K562 (cell line): Measurements from ENCODE around the gene CNOT1. TPM values are rescaled to one million over a fixed set of nuclear protein-coding genes. Genes with fewer than 3 reads are reported as not detected.

Experiments used
- ATAC-seq: fragments of 200-7000 bp; cut with Tn5 transposase; 3 replicates; pipeline ENCODE4 v1.9.1; 2020; ENCODE audit warnings: moderate library complexity
- BruUV-seq: library from RNA; stranded (reverse); fragments of 400-500 nt; replicated peaks from 2 replicates; lab custom pipeline; 2021; lab: Mats Ljungman, UMichigan
- CTCF ChIA-PET: fragments of 300-600 bp; formaldehyde crosslinking; extraction: SDS; loops from one replicate; lab custom pipeline; 2021; ENCODE audit warnings: low intra/inter-chr PET ratio; lab: Yijun Ruan, JAX
- POLR2A ChIA-PET: fragments of 300-600, 350-650 bp; sonication (Branson Sonifier 250); formaldehyde crosslinking; extraction: SDS; loops from one replicate; lab custom pipeline; 2021; ENCODE audit warnings: antibody characterized with exemption, inconsistent platforms; lab: Yijun Ruan, JAX
- DNase-seq, 4 experiments: peaks; one replicate each; pipeline versions ENCODE4 v3.0.0 to v3.0.0-alpha.2; 2011 to 2018; ENCODE audit warnings: low spot score in 3 of 4, mixed read lengths in 3 of 4; ENCODE audit errors: extremely low read depth in 1 of 4
- FAIRE-seq: peaks from 2 replicates; lab custom pipeline; 2011; peaks lifted over from hg19 to GRCh38; lab: Jason Lieb, UNC
- H2AFZ ChIP-seq: 2 replicates; pipeline ENCODE4 v1.6.0; 2011; ENCODE audit warnings: low read depth, low read length, control low read depth, inconsistent platforms
- H3K27ac ChIP-seq: fragments of 200-600 bp; 3 replicates; pipeline ENCODE4 v1.8.0; 2011; ENCODE audit warnings: low read depth, mild to moderate bottlenecking, control low read depth, inconsistent platforms, low read length, moderate library complexity, mixed read lengths; ENCODE audit errors: extremely low read depth
- H3K27me3 ChIP-seq, 2 experiments: fragments of 300-600 bp in 1 of 2; 2 replicates in 1 of 2; 3 replicates in 1 of 2; pipeline versions ENCODE4 v1.6.0 to v1.8.0; 2011; ENCODE audit warnings: inconsistent platforms in 2 of 2, low read length in 2 of 2, mild to moderate bottlenecking in 1 of 2, mixed read lengths in 1 of 2, moderate library complexity in 1 of 2; ENCODE audit not compliant: control insufficient read depth in 2 of 2, insufficient read depth in 2 of 2
- H3K36me3 ChIP-seq: fragments of 300-600 bp; 3 replicates; pipeline ENCODE4 v1.8.0; 2011; ENCODE audit warnings: mild to moderate bottlenecking, low read length, inconsistent platforms; ENCODE audit not compliant: control insufficient read depth, insufficient read depth
- H3K4me1 ChIP-seq, 2 experiments: fragments of 200-600 bp in 1 of 2; replicated peaks in 1 of 2; 2 replicates in 1 of 2; 3 replicates in 1 of 2; pipeline versions ENCODE4 v1.5.1 to v1.8.0; 2011; ENCODE audit warnings: inconsistent platforms in 2 of 2, low read length in 2 of 2, mild to moderate bottlenecking in 1 of 2, mixed read lengths in 1 of 2, moderate library complexity in 1 of 2; ENCODE audit not compliant: control insufficient read depth in 2 of 2, insufficient read depth in 2 of 2
- H3K4me2 ChIP-seq: 2 replicates; pipeline ENCODE4 v1.6.1; 2011; ENCODE audit warnings: low read length, control low read depth, inconsistent platforms, mixed read lengths; ENCODE audit not compliant: insufficient read depth
- H3K4me3 ChIP-seq: fragments of 200-600 bp; sonication (generic), shearing (Covaris generic); 2 replicates; pipeline ENCODE4 v1.5.1; 2016; ENCODE audit warnings: control low read depth, inconsistent platforms
- H3K79me2 ChIP-seq: fragments of 200-600 bp; 3 replicates; pipeline ENCODE4 v1.8.0; 2011; ENCODE audit warnings: low read length, inconsistent platforms; ENCODE audit not compliant: control insufficient read depth, insufficient read depth
- H3K9ac ChIP-seq, 2 experiments: 2 replicates each; pipeline versions ENCODE4 v1.6.0 to v1.6.1; 2011; ENCODE audit warnings: low read depth in 2 of 2, low read length in 2 of 2, control low read depth in 1 of 2, inconsistent platforms in 1 of 2, mild to moderate bottlenecking in 1 of 2, mixed read lengths in 1 of 2; ENCODE audit not compliant: insufficient read depth in 1 of 2
- H3K9me1 ChIP-seq: one replicate; pipeline ENCODE4 v1.6.0; 2011; ENCODE audit warnings: inconsistent platforms, mild to moderate bottlenecking, low read length, moderate library complexity; ENCODE audit not compliant: control insufficient read depth, insufficient read depth
- H3K9me3 ChIP-seq: replicated peaks from 2 replicates; pipeline ENCODE4 v1.5.1; 2011; ENCODE audit warnings: low read depth, low read length, inconsistent platforms; ENCODE audit not compliant: control insufficient read depth, insufficient read depth
- H4K20me1 ChIP-seq: replicated peaks from 2 replicates; pipeline ENCODE4 v1.6.1; 2011; ENCODE audit warnings: low read length, inconsistent platforms, mixed read lengths; ENCODE audit not compliant: control insufficient read depth, insufficient read depth
- BCOR ChIP-seq: fragments of 450-650 bp; IDR thresholded peaks from 2 replicates; pipeline ENCODE4 v1.6.1; 2016
- BRD9 ChIP-seq: fragments of 450-650 bp; IDR thresholded peaks from 2 replicates; pipeline ENCODE4 v1.6.1; 2018; ENCODE audit warnings: low read depth; ENCODE audit not compliant: partially characterized antibody
- DMBX1 ChIP-seq: fragments of 250-450 bp; sonication (Bioruptor Pico); IDR thresholded peaks from 2 replicates; pipeline ENCODE4 v1.8.0; 2022; ENCODE audit warnings: inconsistent platforms, mild to moderate bottlenecking, moderate library complexity, borderline replicate concordance
- GABPA ChIP-seq: fragments of 200-800 bp; sonication (Bioruptor generic); conservative IDR thresholded peaks from 2 replicates; pipeline ENCODE4 v1.6.1; 2016; ENCODE audit warnings: low read depth, missing genetic modification characterization, missing compliant biosample characterization
- GATA2 ChIP-seq: sonication (generic); formaldehyde crosslinking; IDR thresholded peaks from 2 replicates; pipeline ENCODE4 v1.4.0; 2020; ENCODE audit warnings: mild to moderate bottlenecking, missing genetic modification reagents
- ILK ChIP-seq: fragments of 450-650 bp; IDR thresholded peaks from 2 replicates; pipeline ENCODE4 v1.6.1; 2016; ENCODE audit warnings: missing genetic modification characterization, low read depth, mild to moderate bottlenecking, missing compliant biosample characterization, moderate library complexity, borderline replicate concordance
- KDM1A ChIP-seq, 2 experiments: fragments of 450-650 bp; IDR thresholded peaks; 2 replicates each; pipeline ENCODE4 v1.6.1; 2016; ENCODE audit warnings: mild to moderate bottlenecking in 2 of 2
- NCOA2 ChIP-seq, 2 experiments: fragments of 450-650 bp; IDR thresholded peaks; 2 replicates each; pipeline ENCODE4 v1.6.1; 2018; ENCODE audit warnings: mild to moderate bottlenecking in 2 of 2, moderate library complexity in 1 of 2; ENCODE audit not compliant: partially characterized antibody in 2 of 2
- TAF1 ChIP-seq: IDR thresholded peaks from 2 replicates; pipeline ENCODE4 v1.6.1; 2011; ENCODE audit warnings: mild to moderate bottlenecking, low read length, moderate library complexity; ENCODE audit not compliant: insufficient read depth, control insufficient read depth, severe bottlenecking; ENCODE audit errors: extremely low read depth
- ZFP36 ChIP-seq: fragments of 150-350 bp; IDR thresholded peaks from 2 replicates; pipeline ENCODE4 v1.6.1; 2018; ENCODE audit warnings: low read length, low read depth; ENCODE audit not compliant: partially characterized antibody
- ZKSCAN1 ChIP-seq: fragments of 150-350 bp; IDR thresholded peaks from 2 replicates; pipeline ENCODE4 v1.6.1; 2016; ENCODE audit warnings: low read depth, low read length
- ZNF384 ChIP-seq: IDR thresholded peaks from 2 replicates; pipeline ENCODE4 v1.6.1; 2012; ENCODE audit warnings: low read depth, low read length, improper control_type of control experiment
- ZNF707 ChIP-seq: fragments of 250-450 bp; sonication (Bioruptor Pico); conservative IDR thresholded peaks from 2 replicates; pipeline ENCODE4 v1.8.0; 2022; ENCODE audit warnings: inconsistent platforms, mild to moderate bottlenecking, moderate library complexity
- ZNF830 ChIP-seq: fragments of 250-450 bp; sonication (Bioruptor Pico); IDR thresholded peaks from 2 replicates; pipeline ENCODE4 v1.5.0; 2021; ENCODE audit warnings: mild to moderate bottlenecking
- WGBS: fragments of 100-300 bp; shearing (Covaris generic); methylation state at CpG from one replicate; pipeline ENCODE4 v1.1.6; 2016; ENCODE audit warnings: low coverage, mixed read lengths; ENCODE audit not compliant: insufficient coverage; ENCODE audit errors: missing lambda C conversion rate; 5-methylcytosine and 5-hydroxymethylcytosine counted together
- in situ Hi-C: fragments of 300-500 bp; cut with MboI; formaldehyde crosslinking; loops from 4 replicates; pipeline ENCODE4 v1.15.0; 2018; ENCODE audit warnings: inconsistent platforms, mixed read lengths
- intact Hi-C: fragments of 100-400 bp; cut with micrococcal nuclease; formaldehyde crosslinking; loops from 2 replicates; pipeline ENCODE4 v1.14.2; 2022
- polyA plus RNA-seq, 8 experiments: library from polyadenylated mRNA; depleted of rRNA in 4 of 8; stranded (reverse) in 5 of 8; unstranded in 3 of 8; fragments of >200 nt; fragmentation: Nextera tagmentation in 2 of 8; fragmentation: Illumina TruSeq in 1 of 8; extraction: Ambion mirVana in 2 of 8; extraction: Trizol in 1 of 8; gene quantifications; 2 replicates each; pipeline versions ENCODE4 v1.2.1 to v1.2.3, GENCODE V29; 2011 to 2014; ENCODE audit warnings: inconsistent platforms in 1 of 8, missing spikeins in 1 of 8
- total RNA-seq, 7 experiments: library from RNA; depleted of rRNA in 6 of 7; stranded (reverse); fragments of >200 nt in 6 of 7; fragmentation: Illumina TruSeq in 2 of 7; extraction: Trizol in 2 of 7; gene quantifications; 2 replicates each; pipeline versions ENCODE4 v1.2.1 to v1.2.3, GENCODE V29; 2011 to 2021; ENCODE audit warnings: low replicate concordance in 1 of 7
- TF ChIP-seq, protein P1 (sequence below): fragments of 450-650 bp; IDR thresholded peaks from 2 replicates; pipeline ENCODE4 v1.6.1; 2016
- TF ChIP-seq, protein P2 (sequence below): fragments of 250-450 bp; sonication (Bioruptor Pico); IDR thresholded peaks from 2 replicates; pipeline ENCODE4 v1.5.0; 2021; ENCODE audit warnings: mild to moderate bottlenecking, borderline replicate concordance

CNOT1 gene
- total and polyA plus RNA-seq, 9 of the 15 experiments (the other 6 are each of a cell fraction or from before 2014, with no cell fraction given) = 110 to 270 (median 220) TPM

DNA sequence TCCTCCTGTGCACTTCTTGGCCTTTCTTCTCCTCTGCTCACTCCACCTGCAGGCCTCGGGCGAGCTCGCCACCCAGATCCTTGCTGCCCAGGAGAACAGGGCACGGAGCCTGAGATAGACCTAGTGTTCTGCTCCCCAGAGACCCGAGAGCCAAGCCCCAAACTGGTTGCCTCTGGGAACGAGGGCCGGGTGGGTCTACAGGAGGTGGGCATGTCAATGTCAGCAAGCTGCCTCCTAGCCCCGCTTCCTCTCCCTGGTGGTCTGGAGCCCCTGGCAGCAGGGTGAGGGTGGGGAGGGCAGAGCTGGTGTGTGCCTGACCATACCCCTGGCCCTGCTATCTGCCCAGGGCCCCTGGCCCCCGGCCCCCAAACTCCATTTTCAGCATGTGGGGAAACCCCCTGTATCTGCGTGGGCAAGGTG is 130.5 kb downstream of the CNOT1 start (continued):
- TF ChIP-seq TAF1 = no peak
- TF ChIP-seq BCOR = 0 out of 2 replicates have a peak, but pooled peaks have one; percentile 1

DNA sequence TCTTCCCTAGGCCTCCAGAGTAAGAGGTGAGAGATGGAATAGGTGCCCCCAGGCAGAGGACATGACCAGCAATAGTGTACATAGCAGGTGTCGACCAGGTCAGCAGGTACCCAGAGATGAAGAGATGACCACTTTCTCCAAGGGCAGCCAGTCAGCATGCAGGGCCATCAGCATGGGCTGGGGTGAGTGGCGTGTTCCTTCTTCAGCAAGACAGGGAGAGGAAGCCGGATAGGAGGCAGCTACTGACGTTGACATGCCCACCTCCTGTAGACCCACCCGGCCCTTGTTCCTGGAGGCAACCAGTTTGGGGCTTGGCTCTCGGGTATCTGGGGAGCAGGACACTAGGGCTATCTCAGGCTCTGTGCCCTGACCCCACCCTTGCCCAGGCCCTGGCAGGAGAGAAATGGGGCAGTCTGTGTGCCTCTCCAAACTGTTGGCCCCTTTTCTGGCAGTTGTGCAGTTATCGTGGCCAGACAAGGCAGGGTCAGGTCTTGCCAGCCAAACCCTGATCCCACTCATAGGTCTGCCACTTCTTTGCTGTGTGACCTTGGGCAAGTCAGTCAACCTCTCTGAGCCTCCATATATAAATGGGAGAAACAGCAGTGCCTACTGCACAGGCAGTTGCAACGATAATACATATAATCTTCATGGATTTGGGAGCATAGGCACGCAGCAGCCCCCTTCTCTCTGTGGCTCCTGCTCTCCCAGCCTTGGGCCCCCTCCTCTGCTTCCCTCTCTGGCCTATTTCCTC is 131.1 kb downstream of the CNOT1 start:
- Histone ChIP-seq H3K4me1 (peaks cover 3 to 53% of the 10 kb centered on the region in 2 experiments; a peak in 3 of 5 replicates), H3K27ac (no peak overlapping the region), H3K36me3 (no peaks in the 10 kb centered on the region), H3K27me3 (peaks cover 0 to 8% of the 10 kb centered on the region in 2 experiments; a peak in 3 of 5 replicates), H4K20me1 (peaks cover 20% of the 10 kb centered on the region; the same call in 1 of the 2 replicates), H3K9ac (no peak overlapping the region), H2AFZ (no peak overlapping the region), H3K9me1 (peaks cover 2% of the 10 kb centered on the region), H3K9me3 (no peaks in the 10 kb centered on the region), H3K4me3 (no peak overlapping the region), H3K79me2 (no peaks in the 10 kb centered on the region), H3K4me2 (no peak overlapping the region)
- intact Hi-C loops = loop anchor here (5.0 kb wide), 2 partner anchors 164 to 259 kb away; no protein-coding TSS in a partner anchor
- TF ChIP-seq, protein P1, sequence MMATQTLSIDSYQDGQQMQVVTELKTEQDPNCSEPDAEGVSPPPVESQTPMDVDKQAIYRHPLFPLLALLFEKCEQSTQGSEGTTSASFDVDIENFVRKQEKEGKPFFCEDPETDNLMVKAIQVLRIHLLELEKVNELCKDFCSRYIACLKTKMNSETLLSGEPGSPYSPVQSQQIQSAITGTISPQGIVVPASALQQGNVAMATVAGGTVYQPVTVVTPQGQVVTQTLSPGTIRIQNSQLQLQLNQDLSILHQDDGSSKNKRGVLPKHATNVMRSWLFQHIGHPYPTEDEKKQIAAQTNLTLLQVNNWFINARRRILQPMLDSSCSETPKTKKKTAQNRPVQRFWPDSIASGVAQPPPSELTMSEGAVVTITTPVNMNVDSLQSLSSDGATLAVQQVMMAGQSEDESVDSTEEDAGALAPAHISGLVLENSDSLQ = 0 out of 2 replicates have a peak, but pooled peaks have one; percentile 15
- TF ChIP-seq ZNF830 (CRISPR knock-in tag) (no peak), NCOA2 (IDR thresholded peaks at IDR 0.05; ENCODE audit: partially characterized antibody in 2 of 2) (no peak), ZFP36 (peak; percentile 81), BRD9 (peak; percentile 32), GATA2 (no peak), ILK (no peak), ZNF384 (no peak), GABPA (tag) (no peak), ZKSCAN1 (no peak), BCOR (peak; percentile 81), KDM1A (IDR thresholded peaks at IDR 0.05) (peak; percentile 23 to 56; a peak in 1 of 4 replicates), DMBX1 (CRISPR knock-in tag) (no peak), ZNF707 (CRISPR knock-in tag) (no peak)
- TF ChIP-seq, protein P2, sequence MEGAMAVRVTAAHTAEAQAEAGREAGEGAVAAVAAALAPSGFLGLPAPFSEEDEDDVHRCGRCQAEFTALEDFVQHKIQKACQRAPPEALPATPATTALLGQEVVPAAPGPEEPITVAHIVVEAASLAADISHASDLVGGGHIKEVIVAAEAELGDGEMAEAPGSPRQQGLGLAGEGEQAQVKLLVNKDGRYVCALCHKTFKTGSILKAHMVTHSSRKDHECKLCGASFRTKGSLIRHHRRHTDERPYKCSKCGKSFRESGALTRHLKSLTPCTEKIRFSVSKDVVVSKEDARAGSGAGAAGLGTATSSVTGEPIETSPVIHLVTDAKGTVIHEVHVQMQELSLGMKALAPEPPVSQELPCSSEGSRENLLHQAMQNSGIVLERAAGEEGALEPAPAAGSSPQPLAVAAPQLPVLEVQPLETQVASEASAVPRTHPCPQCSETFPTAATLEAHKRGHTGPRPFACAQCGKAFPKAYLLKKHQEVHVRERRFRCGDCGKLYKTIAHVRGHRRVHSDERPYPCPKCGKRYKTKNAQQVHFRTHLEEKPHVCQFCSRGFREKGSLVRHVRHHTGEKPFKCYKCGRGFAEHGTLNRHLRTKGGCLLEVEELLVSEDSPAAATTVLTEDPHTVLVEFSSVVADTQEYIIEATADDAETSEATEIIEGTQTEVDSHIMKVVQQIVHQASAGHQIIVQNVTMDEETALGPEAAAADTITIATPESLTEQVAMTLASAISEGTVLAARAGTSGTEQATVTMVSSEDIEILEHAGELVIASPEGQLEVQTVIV (CRISPR knock-in tag) = no peak
- BruUV-seq = no TSS peak
- 3% methylated on average over 9 of the region's 9 CpGs for WGBS
- DNase-seq = no peak
- in situ Hi-C loops = no loop called here
- ATAC-seq = no peak
- ChIA-PET CTCF (no interaction called here), POLR2A (interaction anchor here (1.5 kb wide), 1 partner anchor 8 kb away, joined by 4 read pairs; no protein-coding TSS in a partner anchor)
- FAIRE-seq = no peak
